ENCODE measurements around the gene FAM200B.

Gene FAM200B

DNA sequence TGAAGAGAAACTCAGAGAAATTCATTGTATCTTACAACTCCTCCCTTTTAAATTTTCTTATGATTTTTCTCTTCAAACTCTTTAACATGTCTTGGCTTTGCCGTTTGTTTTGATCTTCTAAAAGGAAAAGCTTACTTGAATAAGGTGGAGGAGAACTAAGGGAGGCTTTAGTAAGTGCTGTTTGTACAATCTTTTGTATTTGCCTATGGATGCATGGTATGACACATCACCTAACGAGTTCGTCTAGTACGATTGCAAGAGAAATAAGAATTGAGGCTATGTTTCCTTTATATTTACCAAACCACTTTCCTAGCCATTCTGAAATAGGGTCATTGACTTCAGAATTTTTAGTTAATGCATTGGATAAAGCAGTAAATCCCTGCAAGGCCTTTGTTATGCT lies 12.8 kb downstream of the FAM200B start:
- in situ Hi-C loops (cut with HindIII; ENCODE audit: low sequenced_read_pairs) = no loop called here

DNA sequence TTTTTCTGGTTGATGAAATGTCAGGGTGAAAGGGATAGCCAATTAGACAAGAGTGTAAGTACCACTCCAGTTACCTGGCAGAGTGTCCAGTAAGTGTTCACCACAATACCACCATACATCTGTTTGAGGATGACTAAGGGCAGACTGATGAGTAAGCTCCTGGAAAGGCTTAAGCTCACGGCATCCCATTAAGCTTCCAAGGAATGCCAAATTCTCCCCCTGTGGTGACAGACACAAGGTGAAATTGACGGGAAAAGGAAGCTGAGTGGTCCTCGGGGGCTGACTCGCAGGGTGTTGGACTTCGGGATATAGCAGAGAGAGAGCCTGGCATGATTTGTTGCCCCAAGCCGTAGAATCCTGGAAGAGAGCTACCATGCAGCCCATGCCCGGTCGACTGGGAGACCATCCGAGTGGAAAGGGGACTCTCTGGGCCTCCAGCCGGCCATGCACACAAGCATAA lies 13.6 kb downstream of the FAM200B start:
- in situ Hi-C loops (cut with HindIII; ENCODE audit: low sequenced_read_pairs) = no loop called here

DNA sequence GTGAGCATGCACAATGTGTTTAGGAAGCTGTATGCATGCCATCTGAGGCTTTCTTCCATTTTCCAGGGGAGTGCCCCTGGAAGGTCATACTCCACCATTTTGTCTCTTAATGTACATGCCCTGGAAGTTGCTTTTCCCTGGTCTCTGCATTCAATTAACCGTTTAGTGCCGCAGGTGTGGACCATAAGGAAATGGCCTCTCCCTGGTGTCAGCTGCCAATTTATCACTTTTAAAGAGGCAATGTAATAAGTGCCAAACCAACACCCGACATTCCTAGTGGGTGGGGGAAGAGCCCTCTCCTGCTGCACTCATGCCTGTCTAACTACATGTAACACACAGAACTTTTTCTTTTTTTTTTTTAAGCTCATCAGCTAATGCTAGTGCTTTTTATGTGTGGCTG lies 14.1 kb downstream of the FAM200B start:
- in situ Hi-C loops (cut with HindIII; ENCODE audit: low sequenced_read_pairs) = no loop called here

DNA sequence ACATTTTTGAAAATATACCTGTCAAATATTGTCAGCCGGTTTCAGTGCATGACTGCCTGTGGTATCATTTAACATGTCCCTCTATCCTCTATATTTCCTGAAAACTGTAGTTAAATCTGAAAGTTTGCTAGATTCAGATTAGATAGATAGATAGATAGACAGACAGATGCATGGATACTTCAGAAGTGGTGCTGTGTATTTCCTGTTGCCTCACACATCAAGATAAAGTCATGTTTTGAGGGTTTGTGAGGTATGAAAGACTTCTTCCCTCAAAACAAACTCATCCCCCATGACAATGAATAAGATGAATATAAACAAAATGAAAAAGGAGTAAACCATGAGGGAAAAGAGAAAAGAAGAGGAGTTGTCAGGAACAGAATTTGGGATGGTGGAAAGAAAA lies 15.2 kb downstream of the FAM200B start:
- in situ Hi-C loops (cut with HindIII; ENCODE audit: low sequenced_read_pairs) = no loop called here

DNA sequence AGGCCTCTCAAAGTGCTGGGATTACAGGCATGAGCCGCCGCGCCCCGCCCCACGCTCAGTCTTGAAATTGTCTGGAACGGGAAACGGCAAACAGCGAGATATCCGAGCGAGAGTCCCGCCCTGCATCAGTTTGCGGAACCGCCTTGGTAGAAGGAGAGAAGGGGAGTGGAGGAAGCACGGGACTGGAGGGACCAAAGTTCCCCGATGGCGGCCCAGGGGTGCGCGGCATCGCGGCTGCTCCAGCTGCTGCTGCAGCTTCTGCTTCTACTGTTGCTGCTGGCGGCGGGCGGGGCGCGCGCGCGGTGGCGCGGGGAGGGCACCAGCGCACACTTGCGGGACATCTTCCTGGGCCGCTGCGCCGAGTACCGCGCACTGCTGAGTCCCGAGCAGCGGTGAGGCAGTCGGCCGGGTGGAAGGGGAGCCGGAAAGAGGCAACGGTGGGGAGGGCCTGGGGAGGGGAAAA lies 21.3 kb downstream of the FAM200B start, which contains the start of gene BST1:
TSS of gene BST1 (plus strand) at position 125 of the 463 bp plus-strand sequence. CDS start at position 205, 80 bp downstream.
- in situ Hi-C loops (cut with HindIII; ENCODE audit: low sequenced_read_pairs) = no loop called here

DNA sequence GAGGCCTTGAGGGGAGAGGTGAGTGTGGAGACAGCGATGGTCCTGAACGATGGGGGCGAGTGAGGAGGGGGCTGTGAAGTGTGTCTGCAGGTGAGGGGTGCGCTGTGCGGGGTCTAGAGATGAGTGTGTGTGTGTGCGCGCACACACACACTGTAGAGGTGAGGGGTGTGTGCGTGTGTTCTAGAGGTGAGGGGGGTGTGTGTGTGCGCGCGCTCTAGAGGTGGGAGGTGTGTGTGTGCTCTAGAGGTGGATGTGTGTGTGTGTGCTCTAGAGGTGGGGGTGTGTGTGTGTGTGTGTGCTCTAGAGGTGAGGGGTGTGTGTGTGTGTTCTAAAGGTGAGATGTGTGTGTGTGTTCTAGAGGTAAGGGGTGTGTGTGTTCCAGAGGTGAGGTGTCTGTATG lies 21.8 kb downstream of the FAM200B start:
- in situ Hi-C loops (cut with HindIII; ENCODE audit: low sequenced_read_pairs) = no loop called here

DNA sequence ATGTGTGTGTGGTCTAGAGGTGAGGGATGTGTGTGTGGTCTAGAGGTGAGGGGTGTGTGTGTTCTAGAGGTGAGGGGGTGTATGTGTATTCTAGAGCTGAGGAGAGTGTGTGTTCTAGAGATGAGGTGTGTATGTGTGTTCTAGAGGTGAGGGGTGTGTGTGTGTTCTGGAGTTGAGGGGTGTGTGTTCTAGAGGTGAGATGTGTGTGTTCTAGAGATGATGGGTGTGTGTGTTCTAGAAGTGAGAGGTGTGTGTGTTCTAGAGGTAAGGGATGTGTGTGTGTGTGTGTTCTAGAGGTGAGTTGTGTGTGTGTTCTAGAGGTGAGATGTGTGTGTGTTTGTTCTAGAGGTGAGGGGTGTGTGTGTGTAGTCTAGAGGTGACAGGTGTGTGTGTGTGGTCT lies 22.5 kb downstream of the FAM200B start:
- in situ Hi-C loops (cut with HindIII; ENCODE audit: low sequenced_read_pairs) = no loop called here

DNA sequence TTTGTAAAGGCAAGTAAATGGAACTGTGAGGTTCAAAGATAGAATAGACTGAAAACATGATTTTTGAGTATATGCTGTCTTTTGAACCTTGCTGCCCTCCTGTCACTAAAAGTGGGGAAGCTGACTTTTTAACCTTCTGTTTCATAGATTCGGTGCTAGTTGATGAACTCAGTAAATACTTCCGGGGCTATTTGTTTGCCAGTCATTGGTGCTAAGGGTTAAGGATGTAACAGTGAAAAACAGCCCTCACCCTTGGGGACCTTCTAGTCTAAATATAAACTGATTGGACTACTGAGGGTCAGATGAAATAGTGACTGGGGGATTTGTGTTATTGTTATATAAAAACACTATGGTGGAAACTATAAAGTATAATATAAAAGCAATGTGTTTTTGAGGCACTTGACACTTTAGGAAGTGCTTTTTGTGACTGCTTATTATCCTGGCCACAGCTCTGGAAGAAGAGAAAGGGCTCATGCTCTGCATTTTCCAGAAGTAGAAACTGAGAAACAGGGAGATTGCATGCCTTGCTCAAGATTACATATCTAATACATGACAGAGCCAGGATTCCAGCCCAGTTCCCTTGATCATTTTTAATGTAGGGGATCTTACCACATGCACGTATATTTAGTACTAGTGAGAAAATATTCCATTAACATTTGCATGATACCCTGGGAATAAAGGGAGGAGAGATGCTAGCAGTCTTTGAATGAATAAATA lies 25.2 kb downstream of the FAM200B start:
- in situ Hi-C loops (cut with HindIII; ENCODE audit: low sequenced_read_pairs) = no loop called here

DNA sequence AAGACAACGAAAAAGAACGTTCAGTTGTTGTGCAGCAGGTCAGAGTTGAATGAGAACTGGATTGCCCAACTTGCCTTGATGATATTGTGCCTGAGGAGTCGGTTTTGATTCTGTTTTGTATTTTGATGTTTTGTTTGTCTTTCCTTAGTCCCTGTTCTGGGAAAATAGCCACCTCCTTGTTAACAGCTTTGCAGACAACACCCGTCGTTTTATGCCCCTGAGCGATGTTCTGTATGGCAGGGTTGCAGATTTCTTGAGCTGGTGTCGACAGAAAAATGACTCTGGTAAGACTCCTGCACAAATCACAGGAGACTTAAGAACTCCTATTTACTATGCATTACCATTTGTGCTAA lies 25.7 kb downstream of the FAM200B start:
- in situ Hi-C loops (cut with HindIII; ENCODE audit: low sequenced_read_pairs) = no loop called here

DNA sequence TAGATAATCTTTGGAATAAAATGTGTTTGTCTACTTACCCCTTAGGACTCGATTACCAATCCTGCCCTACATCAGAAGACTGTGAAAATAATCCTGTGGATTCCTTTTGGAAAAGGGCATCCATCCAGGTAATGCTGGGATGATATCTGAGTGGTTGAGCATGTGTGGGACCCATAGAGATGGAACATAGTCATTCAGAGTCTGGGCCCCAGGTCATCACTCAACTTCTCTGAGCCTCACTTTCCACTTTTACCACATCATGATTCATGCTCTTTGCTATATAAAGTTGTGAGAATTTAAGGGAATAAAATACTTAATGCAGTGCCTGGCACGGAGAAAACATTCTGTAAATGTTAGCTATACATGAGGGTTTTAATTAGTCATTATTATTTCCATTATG lies 30.1 kb downstream of the FAM200B start:
- in situ Hi-C loops (cut with HindIII; ENCODE audit: low sequenced_read_pairs) = no loop called here

DNA sequence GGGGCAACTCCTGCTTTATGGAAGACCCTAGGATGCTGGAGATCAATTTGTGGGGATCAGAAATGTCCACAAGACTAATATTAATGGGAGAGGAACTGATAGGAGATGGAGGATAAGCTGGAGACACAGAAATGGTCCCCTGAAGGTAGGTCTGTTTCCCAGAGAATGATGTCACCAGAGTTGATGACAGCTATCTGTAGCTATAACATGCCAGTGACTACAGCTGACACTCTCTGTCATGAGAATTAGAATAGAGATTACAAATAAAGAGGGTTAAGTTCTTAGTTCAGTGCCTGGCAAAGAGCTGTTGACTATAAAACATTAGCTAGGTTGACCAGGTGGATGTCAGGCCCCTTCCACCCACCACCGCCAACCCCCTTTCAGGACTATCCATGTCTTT lies 30.6 kb downstream of the FAM200B start:
- in situ Hi-C loops (cut with HindIII; ENCODE audit: low sequenced_read_pairs) = no loop called here

DNA sequence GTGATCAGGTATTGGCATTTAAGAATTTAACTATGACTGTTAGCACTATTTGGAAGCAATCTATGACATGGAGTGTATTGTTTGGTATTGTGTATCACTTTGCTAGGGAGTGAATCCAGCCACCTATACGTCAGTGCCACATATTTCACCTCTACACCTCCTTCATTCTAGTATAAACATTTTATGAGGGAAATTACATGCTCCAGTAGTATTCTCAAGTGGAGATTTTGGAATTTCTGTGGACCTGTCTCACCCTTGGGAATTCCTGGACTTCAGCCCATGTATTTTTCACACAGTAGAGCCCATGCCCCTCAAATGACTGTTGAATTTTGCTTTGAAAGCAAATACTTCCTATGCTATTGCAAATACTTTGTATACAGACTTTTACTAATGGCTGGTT lies 32.5 kb downstream of the FAM200B start:
- in situ Hi-C loops (cut with HindIII; ENCODE audit: low sequenced_read_pairs) = no loop called here

DNA sequence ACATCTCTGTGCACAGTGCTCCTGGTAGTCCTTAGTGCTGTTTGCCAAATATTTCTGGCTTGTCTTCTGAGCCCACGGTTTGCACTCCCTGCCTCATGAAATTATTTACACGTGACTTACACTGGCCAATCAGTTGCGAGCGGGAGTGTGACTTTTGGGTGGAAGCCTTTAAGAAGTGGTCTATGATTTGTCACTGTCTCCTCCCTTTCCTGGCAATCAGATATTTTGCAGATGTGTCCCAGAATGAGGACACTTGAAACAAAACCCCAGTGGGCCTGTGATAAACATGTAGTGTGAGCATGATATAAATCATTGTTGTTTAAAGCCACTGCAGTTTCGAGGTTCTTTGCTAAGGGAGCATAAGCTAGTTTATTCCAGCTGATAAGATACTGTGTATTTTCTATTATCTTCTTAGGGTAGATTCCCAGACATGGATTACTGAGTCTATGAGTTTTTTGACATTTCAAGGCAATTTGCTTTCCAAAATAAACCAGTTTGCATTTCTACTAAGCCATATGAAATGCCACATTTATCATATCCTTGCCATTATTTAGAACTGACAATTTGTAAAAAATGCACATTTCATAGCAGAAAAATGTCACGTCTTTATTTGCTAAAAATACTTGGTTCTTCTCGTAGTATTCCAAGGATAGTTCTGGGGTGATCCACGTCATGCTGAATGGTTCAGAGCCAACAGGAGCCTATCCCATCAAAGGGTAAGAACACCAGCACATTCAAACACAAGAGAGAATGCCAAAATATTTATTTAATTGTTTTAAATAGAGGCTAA lies 33.2 kb downstream of the FAM200B start:
- in situ Hi-C loops (cut with HindIII; ENCODE audit: low sequenced_read_pairs) = no loop called here

DNA sequence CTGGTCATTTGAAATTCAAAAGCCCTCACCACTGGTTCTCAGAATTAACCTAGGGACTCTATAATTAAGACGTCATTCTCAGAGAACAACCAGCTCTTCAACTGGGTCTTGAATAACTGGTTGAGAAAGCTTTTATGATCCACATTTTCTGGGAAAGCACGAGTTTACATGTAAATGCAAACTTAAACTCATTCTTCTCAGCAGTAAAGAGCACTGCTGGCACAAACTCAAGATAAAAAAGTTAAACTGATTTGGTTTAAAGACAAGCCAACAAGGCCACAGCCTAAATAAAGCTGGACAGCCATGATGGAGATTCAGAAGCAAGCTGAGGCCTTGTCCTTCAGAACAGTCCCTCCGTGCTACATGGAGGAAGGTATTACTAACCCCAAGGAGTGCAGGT lies 34.5 kb downstream of the FAM200B start:
- in situ Hi-C loops (cut with HindIII; ENCODE audit: low sequenced_read_pairs) = no loop called here

DNA sequence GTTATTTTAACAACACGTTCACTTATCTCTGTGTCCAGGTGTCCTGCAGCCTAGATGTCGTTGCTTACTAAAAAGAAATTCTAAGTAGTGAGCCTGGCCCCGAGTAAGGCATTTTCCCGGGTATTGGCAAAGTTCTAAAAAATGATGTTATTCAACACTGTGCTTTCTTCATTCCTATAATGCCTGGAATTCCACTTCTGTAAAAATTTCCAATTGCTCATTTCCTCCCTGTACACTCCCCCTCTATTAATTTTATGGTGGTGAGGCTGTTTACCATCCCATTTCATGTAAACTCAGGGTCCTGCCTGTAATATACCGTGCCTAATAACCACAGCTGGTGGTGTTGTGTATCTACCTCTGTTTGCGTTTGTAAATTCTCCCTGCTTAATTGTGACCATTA lies 35.5 kb downstream of the FAM200B start:
- in situ Hi-C loops (cut with HindIII; ENCODE audit: low sequenced_read_pairs) = no loop called here

DNA sequence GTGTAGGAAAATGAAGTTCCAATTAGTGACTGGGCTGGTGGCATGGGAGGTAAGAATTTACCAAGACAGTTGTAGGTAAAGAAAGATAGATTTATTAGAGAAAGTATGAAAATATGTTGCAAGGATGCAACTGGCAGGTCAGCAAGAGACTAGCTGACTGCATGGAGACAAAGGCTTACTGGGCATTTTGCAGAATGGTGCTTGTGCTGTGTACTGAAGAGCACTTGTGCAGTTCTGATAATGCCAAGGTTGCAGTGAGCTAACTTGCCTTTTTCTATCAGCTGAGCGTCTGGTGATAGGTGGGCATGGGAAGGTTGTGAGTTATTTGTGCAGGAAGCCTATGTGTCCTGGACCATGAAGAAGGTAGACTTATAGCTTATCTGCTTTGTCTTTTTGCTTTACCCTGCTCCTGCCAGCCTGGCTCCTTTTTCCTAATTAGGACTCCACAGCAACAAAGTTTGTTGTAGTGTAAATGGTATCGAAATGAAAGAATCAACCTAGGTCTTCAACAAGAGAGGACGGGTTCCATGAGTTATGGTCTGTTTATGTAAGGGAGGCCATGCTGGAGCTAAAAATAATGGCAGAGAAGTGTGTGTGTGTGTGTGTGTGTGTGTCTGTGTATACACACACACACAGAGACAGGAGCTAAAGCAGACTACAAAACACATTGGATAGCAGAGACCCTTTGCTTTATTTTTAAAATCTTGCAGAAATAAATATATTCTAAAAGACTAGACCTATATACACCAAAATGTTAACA lies 36.2 kb downstream of the FAM200B start:
- in situ Hi-C loops (cut with HindIII; ENCODE audit: low sequenced_read_pairs) = no loop called here

DNA sequence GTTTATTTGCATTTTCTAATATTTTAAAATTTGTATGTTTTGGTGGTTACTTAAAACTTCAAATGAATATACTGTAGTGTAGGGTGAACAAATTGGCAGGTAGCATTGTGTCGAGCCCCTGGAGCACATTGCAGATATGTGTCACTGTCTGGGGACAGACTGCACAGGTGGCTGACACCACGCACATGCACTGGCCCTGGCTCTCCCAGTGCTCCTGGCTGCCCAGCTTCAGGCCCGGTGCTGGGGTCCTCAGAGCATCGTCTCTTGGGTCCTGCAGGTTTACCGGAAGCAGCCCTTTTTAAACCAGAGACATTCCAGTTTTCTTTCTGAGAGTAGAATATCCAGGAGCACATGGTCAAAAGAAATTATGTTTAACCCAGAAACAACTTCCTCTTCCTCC lies 36.8 kb downstream of the FAM200B start:
- in situ Hi-C loops (cut with HindIII; ENCODE audit: low sequenced_read_pairs) = no loop called here

DNA sequence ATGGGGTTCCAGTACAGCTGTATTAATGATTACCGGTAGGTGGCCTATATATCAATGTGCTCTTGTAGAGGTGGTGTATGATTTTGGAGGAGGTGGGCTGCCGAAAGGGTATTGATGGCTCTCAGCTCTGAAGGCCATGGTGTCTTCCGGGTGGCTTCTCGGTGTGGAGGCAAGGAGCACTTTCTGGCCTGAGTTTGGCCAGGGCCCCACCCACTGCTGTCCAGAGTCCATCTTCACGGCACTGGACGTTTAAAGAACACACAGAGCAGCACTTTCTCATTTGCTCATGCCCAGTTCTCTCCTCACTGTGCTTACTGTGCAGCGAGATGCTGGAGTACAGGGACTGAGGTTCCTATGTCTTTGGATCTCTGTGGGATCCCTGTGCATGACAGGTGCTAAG lies 37.3 kb downstream of the FAM200B start:
- in situ Hi-C loops (cut with HindIII; ENCODE audit: low sequenced_read_pairs) = no loop called here

DNA sequence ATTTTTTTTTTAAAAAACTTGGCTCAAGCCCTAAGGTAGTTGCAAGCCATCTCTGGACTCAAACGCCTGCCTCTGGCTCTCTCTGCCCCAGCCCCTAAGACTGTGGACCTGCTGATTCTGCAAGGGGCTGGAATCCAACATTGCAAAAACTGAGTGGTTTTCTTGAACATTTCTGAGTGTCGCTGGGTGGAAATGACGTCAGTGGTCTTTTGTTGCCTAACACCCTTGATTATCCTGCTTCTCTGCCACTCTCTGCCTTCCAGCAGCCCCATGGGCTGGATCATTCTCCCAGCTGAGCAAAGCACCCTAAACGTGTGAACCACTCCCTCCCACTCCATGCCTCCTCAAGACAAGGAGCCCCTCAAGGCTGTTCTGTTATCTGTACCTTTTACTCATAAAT lies 37.9 kb downstream of the FAM200B start:
- in situ Hi-C loops (cut with HindIII; ENCODE audit: low sequenced_read_pairs) = no loop called here

DNA sequence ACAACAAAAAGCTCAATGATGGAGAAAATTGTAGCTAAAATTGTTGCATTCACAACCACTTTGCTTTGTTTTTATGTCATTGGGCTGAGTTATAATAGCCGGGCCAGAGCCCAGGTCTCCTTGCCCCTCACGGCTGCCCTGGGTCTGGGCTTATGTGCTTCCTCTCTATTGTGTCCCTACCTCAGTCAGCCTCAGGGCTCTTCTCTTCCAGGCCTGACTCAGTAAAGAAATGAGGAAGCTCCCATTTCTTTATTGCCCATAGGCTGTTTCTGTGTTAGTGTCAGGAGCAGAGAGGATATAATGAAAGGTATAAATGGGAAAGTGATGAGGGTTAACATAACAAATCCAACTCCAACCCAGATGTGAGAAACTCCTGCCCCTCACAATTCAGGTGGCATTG lies 39.2 kb downstream of the FAM200B start:
- in situ Hi-C loops (cut with HindIII; ENCODE audit: low sequenced_read_pairs) = no loop called here

DNA sequence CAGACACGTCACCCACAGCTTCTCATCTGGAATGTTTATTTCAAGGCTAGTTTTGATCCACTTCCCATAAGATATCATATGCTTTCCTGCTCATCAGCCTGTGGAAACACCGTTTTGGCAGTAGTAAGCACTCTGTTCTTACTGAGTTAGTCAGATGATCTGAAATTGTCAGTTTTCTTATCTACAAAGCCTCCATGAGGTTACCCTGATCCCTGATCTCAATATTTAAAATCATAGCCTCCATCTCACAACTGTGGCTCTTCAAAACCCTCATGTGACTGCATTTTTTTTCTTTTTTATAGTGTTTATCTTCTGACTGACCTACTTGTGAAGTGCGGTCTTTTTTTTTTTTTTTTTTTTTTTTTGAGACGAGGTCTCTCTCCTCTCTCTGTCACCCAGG lies 44.0 kb downstream of the FAM200B start:
- in situ Hi-C loops (cut with HindIII; ENCODE audit: low sequenced_read_pairs) = no loop called here
